Measurements from ENCODE around the gene MESP1. TPM values are rescaled to one million over a fixed set of nuclear protein-coding genes. Genes with fewer than 3 reads are reported as not detected.

The MESP1 gene
- polyA plus RNA-seq, 1 experiment, result 0.49 TPM

GRCh38 chr15:89761009-89761831 is 10.2 kb upstream of the MESP1 start:
- DNase-seq (ENCODE audit: low read depth), result no peak
- no peak overlapping the region for H3K4me3 ChIP-seq (ENCODE audit: low read depth, low read length)
- ChIA-PET POLR2A (interaction anchor here (0.6 to 1.1 kb wide), 3 partner anchors 47 to 115 kb away, joined by 3 to 5 read pairs (median 4); no protein-coding TSS in a partner anchor), CTCF (interaction anchor here (0.6 to 10.8 kb wide), 31 partner anchors 10 to 460 kb away, joined by 3 to 221 read pairs (median 5); partner anchors contain the start of genes ANPEP, AP3S2, MESP1 and MESP2)
- TF ChIP-seq CTCF (IDR thresholded peaks at IDR 0.05; ENCODE audit: insufficient read depth, low read depth, low read length), result no peak
- no peaks in the 10 kb centered on the region for H3K27me3 ChIP-seq (ENCODE audit: control insufficient read depth, insufficient read depth, low read length)
- H3K36me3 ChIP-seq (ENCODE audit: control insufficient read depth, insufficient read depth, low read length), result no peaks in the 10 kb centered on the region

- no peaks in the 10 kb centered on the region for H3K27me3 ChIP-seq (ENCODE audit: control insufficient read depth, insufficient read depth, low read length)
- no peak for DNase-seq (ENCODE audit: low read depth)
- H3K36me3 ChIP-seq (ENCODE audit: control insufficient read depth, insufficient read depth, low read length), result no peaks in the 10 kb centered on the region
- POLR2A ChIA-PET, result interaction anchor here (0.6 to 1.1 kb wide), 3 partner anchors 48 to 116 kb away, joined by 3 to 5 read pairs (median 4); no protein-coding TSS in a partner anchor
- no peak overlapping the region for H3K4me3 ChIP-seq (ENCODE audit: low read depth, low read length)
- TF ChIP-seq CTCF (IDR thresholded peaks at IDR 0.05; ENCODE audit: insufficient read depth, low read depth, low read length), result peak; percentile 98
- CTCF ChIA-PET, result interaction anchor here (0.6 to 10.8 kb wide), 34 partner anchors 9 to 516 kb away, joined by 3 to 221 read pairs (median 5); partner anchors contain the start of genes ANPEP, AP3S2, MESP1 and MESP2
Observed at GRCh38 chr15:89760303-89761008, 9.4 kb upstream of the MESP1 start.

GRCh38 chr15:89759835-89760234 is 8.8 kb upstream of the MESP1 start:
- Histone ChIP-seq H3K36me3 (ENCODE audit: control insufficient read depth, insufficient read depth, low read length) (no peaks in the 10 kb centered on the region), H3K4me3 (ENCODE audit: low read depth, low read length) (no peak overlapping the region), H3K27me3 (ENCODE audit: control insufficient read depth, insufficient read depth, low read length) (no peaks in the 10 kb centered on the region)
- ChIA-PET POLR2A (no interaction called here), CTCF (interaction anchor here (0.6 to 10.8 kb wide), 21 partner anchors 8 to 516 kb away, joined by 3 to 221 read pairs (median 8); partner anchors contain the start of genes MESP1 and MESP2)
- no peak for DNase-seq (ENCODE audit: low read depth)
- no peak for TF ChIP-seq CTCF (IDR thresholded peaks at IDR 0.05; ENCODE audit: insufficient read depth, low read depth, low read length)

- ChIA-PET POLR2A (no interaction called here), CTCF (interaction anchor here (1.0 to 10.8 kb wide), 6 partner anchors 8 to 129 kb away, joined by 4 to 221 read pairs (median 39); partner anchors contain the start of genes MESP1 and MESP2)
- Histone ChIP-seq H3K4me3 (ENCODE audit: low read depth, low read length) (no peak overlapping the region), H3K27me3 (ENCODE audit: control insufficient read depth, insufficient read depth, low read length) (no peaks in the 10 kb centered on the region), H3K36me3 (ENCODE audit: control insufficient read depth, insufficient read depth, low read length) (no peaks in the 10 kb centered on the region)
- DNase-seq (ENCODE audit: low read depth), result no peak
- no peak for TF ChIP-seq CTCF (IDR thresholded peaks at IDR 0.05; ENCODE audit: insufficient read depth, low read depth, low read length)
Observed at GRCh38 chr15:89758981-89759380, 7.9 kb upstream of the MESP1 start.

- CTCF ChIA-PET, result interaction anchor here (6.3 to 10.8 kb wide), 2 partner anchors 119 to 130 kb away, joined by 120 to 221 read pairs; no protein-coding TSS in a partner anchor
- POLR2A ChIA-PET, result no interaction called here
- Histone ChIP-seq H3K27me3 (ENCODE audit: control insufficient read depth, insufficient read depth, low read length) (no peaks in the 10 kb centered on the region), H3K36me3 (ENCODE audit: control insufficient read depth, insufficient read depth, low read length) (no peaks in the 10 kb centered on the region), H3K4me3 (ENCODE audit: low read depth, low read length) (no peak overlapping the region)
- TF ChIP-seq CTCF (IDR thresholded peaks at IDR 0.05; ENCODE audit: insufficient read depth, low read depth, low read length), result no peak
- DNase-seq (ENCODE audit: low read depth), result no peak
Observed at GRCh38 chr15:89758283-89758682, 7.2 kb upstream of the MESP1 start.

All from BJ (cell line).